CD4-positive, alpha-beta T cell treated with Interleukin-6 at 100 ng/mL for 8 hours (primary cell): ENCODE results near the gene TMEM95.
"Not testable (repeated sequence)": the region's sequence is repeated elsewhere in the genome, so short reads cannot be mapped to it uniquely, and the experiment has no call there.

Experiments used
- DNase-seq: peaks from one replicate; pipeline ENCODE4 v3.0.0-alpha.2; 2020; ENCODE audit warnings: mixed read lengths, low spot score

TMEM95 gene

GRCh38 chr17:7323731-7324437 is 31.1 kb upstream of the TMEM95 start:
- DNase-seq, result peak; percentile 61

- no peak for DNase-seq
Observed at GRCh38 chr17:7324438-7324779, 30.5 kb upstream of the TMEM95 start.

- DNase-seq, result no peak
Observed at GRCh38 chr17:7325031-7325528, 29.9 kb upstream of the TMEM95 start.

- DNase-seq, result no peak
Observed at GRCh38 chr17:7326186-7326585, 28.8 kb upstream of the TMEM95 start.

GRCh38 chr17:7327056-7327455 is 27.9 kb upstream of the TMEM95 start:
- no peak for DNase-seq

- no peak for DNase-seq
Observed at GRCh38 chr17:7327501-7327900, 27.5 kb upstream of the TMEM95 start.

- DNase-seq, result no peak
Observed at GRCh38 chr17:7328009-7328408, 26.9 kb upstream of the TMEM95 start.

- no peak for DNase-seq
Observed at GRCh38 chr17:7328840-7329373, 26.0 kb upstream of the TMEM95 start, which contains the start of gene NEURL4. NEURL4 (minus strand) TSS chr17:7329335; CDS start chr17:7329312, 23 bp downstream.

GRCh38 chr17:7329374-7329996 is 25.5 kb upstream of the TMEM95 start:
- peak; percentile 97 for DNase-seq

GRCh38 chr17:7329997-7330637 is 24.8 kb upstream of the TMEM95 start:
- DNase-seq, result peak; percentile 74

- no peak for DNase-seq
Observed at GRCh38 chr17:7330638-7331015, 24.3 kb upstream of the TMEM95 start.

GRCh38 chr17:7332111-7332510 is 22.8 kb upstream of the TMEM95 start:
- no peak for DNase-seq

- DNase-seq, result not testable (repeated sequence)
Observed at GRCh38 chr17:7332600-7333069, 22.3 kb upstream of the TMEM95 start.

GRCh38 chr17:7334938-7335538 is 19.9 kb upstream of the TMEM95 start:
- DNase-seq, result no peak

- DNase-seq, result not testable (repeated sequence)
Observed at GRCh38 chr17:7335765-7336164, 19.2 kb upstream of the TMEM95 start.

GRCh38 chr17:7336240-7337175 is 18.4 kb upstream of the TMEM95 start, which contains the start of gene ACAP1:
ACAP1 (plus strand) TSS chr17:7336529; CDS start chr17:7336735, 206 bp downstream.
- peak; percentile 92 for DNase-seq

- not testable (repeated sequence) for DNase-seq
Observed at GRCh38 chr17:7337600-7337999, 17.4 kb upstream of the TMEM95 start.

GRCh38 chr17:7340179-7340578 is 14.8 kb upstream of the TMEM95 start:
- no peak for DNase-seq

GRCh38 chr17:7341842-7342241 is 13.1 kb upstream of the TMEM95 start:
- no peak for DNase-seq

GRCh38 chr17:7343250-7343649 is 11.7 kb upstream of the TMEM95 start:
- no peak for DNase-seq
